ENCODE results near the gene MGAM2.

Gene MGAM2

GRCh38 chr7:142120524-142120923 lies 9.0 kb downstream of the MGAM2 start:
- no peak for DNase-seq (ENCODE audit: low read depth)

- DNase-seq (ENCODE audit: low read depth) = no peak
Observed at GRCh38 chr7:142123184-142123583, 11.7 kb downstream of the MGAM2 start.

- DNase-seq (ENCODE audit: low read depth) = no peak
Observed at GRCh38 chr7:142125256-142125955, 13.9 kb downstream of the MGAM2 start.

DNA sequence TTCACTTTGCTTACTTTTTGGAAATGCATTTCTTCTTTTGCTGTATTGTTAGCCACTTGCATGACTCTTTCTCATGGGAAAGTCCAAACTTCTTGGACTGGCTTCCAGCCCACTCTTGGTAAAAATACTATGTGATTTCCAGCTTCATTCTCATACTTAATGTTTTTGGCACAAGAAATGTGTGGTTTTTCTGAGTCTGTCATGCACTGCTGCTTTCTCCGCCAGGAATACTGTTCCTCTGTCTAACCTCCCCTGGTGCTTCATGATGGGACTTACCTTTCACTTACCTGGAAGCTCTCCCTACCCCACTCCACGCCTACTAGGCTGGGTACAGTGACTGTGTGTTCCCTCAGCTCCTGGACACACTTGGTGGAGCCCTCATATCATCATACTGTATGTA lies 18.7 kb downstream of the MGAM2 start:
- no peak for DNase-seq (ENCODE audit: low read depth)

DNA sequence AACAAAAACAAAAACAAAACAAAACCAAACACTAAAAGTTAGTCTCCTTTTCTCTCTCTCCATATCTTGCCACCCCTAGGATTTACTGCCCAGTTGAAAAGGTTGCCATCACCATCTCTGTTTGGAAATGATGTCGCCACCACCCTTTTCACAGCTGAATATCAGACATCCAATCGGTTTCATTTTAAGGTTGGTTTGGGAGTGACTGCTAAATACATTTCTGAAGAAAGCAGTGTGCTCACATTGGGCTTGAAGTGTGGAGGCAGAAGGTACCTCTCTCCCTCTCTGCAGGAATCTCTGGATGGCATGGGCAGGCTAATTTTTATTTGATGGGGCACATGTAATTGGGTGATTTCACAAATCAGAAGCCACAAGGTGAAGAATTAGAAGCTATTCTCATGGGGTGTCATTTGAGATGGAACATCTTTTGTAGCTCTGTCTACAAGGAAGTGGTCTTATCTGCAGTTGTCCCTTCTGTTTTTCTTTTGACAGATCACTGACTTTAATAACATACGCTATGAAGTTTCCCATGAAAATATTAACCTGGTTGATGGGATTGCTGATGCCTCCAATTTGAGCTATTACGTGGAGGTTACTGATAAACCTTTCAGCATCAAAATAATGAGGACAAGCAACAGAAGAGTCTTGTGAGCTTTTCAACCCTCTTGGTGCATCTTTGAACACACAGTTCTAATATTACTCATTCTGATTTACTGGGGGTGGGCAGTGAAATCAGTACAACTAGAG lies 20.1 kb downstream of the MGAM2 start:
- DNase-seq (ENCODE audit: low read depth) = no peak

- DNase-seq (ENCODE audit: low read depth) = no peak
Observed at GRCh38 chr7:142133731-142134148, 22.2 kb downstream of the MGAM2 start.

DNA sequence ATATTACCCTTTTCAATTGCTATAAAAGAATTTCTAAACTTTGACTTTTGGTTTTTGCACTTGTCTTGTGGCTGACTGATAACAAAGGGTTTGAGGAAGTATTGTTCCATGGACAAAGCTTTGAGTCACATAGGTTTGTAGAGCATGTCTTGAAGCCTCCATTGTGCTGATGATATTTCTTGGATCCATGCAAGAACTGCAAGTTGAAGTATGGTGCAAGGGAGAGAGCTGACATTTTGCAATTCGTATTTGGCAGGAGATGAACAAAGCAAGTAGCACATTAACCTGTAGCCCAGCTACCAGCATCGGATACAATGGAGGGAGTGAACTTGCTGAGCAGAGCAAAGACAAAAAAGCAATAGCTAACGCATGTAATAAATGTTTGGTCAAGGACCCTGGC lies 23.4 kb downstream of the MGAM2 start:
- DNase-seq (ENCODE audit: low read depth) = no peak

GRCh38 chr7:142138996-142139395 lies 27.5 kb downstream of the MGAM2 start:
- DNase-seq (ENCODE audit: low read depth) = no peak

DNA sequence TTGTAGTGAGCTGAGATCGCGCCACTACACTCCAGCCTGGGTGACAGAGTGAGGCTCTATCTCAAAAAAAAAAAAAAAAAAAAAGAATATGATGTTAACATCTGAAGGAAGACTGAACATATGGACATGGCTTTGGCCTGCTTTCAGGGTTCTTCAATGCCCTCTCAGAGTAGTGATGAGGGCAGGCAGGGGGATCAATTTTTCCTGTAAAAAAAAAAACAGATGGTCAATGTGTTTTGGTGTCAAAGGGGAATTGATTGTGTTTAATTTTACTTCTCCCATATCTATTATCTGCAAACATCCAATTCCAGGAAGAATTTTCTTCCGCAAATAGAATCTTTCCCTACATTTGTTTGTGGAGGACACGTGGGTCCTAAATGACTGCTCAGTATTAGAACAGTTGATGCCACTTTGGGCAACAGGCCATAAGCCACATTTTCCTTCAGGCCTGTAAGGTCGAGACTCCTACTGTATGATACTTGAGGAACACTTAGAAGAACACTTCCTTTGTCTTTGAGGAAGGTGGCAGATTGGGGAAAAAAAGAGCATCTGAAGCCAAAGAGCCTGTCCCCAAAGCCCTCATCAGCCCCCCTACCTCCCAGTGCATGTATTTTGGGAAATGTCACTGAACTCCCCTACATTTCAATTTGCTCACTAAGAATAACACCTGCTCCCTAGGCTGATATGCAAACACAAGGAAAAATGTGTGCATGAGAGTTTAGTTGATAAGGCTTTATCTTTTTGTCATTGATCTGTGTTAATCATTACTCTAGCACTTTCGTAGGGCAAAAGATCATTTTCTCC lies 28.3 kb downstream of the MGAM2 start:
- no peak for DNase-seq (ENCODE audit: low read depth)

- no peak for DNase-seq (ENCODE audit: low read depth)
Observed at GRCh38 chr7:142140401-142140959, 29.0 kb downstream of the MGAM2 start.

- DNase-seq (ENCODE audit: low read depth) = no peak
Observed at GRCh38 chr7:142142702-142143101, 31.2 kb downstream of the MGAM2 start.

- DNase-seq (ENCODE audit: low read depth) = no peak
Observed at GRCh38 chr7:142146124-142146523, 34.6 kb downstream of the MGAM2 start.

DNA sequence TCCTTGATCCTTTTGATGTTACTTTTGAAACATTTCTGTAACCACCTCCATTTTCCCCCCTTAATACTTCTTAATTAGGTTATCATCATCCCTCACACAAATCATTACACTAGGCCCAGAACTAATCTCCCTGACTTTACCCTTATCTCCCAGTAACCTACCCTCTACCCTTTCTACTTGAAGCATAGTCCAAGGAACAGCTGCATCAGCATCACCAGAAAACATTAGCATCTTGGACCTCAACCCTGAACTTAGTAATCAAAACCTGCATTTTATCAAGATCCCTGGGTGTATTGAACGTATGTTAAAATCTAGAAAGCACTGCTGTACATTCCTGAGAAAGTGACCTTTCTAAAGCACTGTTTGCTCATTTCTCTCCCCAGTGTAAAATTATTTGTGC lies 38.8 kb downstream of the MGAM2 start:
- DNase-seq (ENCODE audit: low read depth) = no peak

DNA sequence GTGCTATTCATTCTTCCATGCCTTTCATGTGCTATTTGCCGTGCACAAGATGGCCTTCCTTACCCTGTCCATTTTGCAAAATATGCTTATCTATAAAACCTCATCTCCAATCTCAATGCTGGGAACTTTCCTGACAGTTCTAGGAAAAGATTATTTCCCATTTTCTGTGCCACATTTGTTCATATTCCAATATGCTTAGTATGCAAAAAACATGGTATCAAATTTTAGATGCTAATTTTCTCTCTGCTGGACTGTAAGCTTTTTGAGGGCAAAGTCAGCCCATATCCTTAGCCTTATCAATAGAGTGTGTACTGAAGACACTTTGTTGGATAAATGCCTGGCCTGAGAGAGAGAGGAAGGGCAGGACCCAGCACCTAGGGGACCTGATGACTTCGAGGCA lies 39.4 kb downstream of the MGAM2 start:
- DNase-seq (ENCODE audit: low read depth) = no peak

GRCh38 chr7:142152076-142152475 lies 40.6 kb downstream of the MGAM2 start:
- no peak for DNase-seq (ENCODE audit: low read depth)

- no peak for DNase-seq (ENCODE audit: low read depth)
Observed at GRCh38 chr7:142153400-142153799, 41.9 kb downstream of the MGAM2 start.

DNA sequence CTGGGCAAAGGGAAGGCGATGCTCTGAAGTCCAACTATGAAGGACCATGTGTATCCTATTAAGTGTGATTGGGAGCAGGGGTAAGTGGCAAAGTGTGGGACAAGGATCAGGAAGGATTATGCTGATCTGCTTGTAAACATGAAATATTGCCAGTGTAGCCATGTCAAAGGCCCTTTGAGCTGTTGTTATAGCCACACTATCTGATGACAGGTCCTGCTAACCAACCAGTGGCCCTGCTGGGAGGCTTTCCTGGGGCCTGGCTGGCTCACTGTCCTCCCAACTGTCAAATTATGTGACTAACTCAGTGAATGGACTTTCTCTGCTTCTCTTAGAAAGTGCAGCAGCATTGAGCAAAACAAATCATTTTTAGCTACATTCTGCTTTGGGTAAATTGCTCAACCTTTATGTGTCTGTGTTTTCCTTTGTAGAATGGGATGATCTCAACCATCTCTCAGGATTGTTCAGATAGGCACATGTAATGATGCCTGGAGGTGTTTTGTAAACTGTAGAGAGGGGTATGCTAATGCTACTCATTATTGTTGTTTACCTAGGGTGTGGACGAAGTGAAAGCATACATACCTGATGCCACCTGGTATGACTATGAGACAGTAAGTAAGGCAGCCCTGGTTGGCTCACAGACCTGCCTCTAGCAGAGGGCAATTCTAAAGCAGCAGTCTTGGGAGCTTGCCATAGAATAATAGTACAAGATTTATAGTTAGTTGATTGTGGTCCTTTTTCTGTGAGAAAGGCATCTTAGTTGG lies 47.4 kb downstream of the MGAM2 start:
- no peak for DNase-seq (ENCODE audit: low read depth)

GRCh38 chr7:142161921-142162320 lies 50.4 kb downstream of the MGAM2 start:
- no peak for DNase-seq (ENCODE audit: low read depth)

- DNase-seq (ENCODE audit: low read depth) = no peak
Observed at GRCh38 chr7:142168746-142169145, 57.2 kb downstream of the MGAM2 start.

DNA sequence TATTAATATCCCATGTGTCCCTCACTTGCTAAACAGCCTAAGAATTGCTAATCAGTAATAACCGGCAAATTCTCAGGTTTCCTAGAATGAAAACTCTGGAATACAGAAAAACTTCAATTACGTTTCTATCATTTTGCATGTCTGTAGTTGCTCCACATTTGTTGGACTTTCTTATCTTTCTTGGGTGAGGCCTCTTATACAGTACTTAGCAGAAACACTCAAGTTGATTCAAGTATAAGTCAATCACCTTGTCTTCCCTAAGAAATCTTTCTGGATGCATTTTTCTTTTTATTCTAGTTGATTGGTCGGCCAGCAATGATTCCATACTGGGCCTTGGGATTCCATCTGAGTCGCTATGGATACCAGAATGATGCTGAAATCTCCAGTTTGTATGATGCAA lies 61.4 kb downstream of the MGAM2 start:
- DNase-seq (ENCODE audit: low read depth) = no peak

- no peak for DNase-seq (ENCODE audit: low read depth)
Observed at GRCh38 chr7:142174441-142174840, 62.9 kb downstream of the MGAM2 start.

DNA sequence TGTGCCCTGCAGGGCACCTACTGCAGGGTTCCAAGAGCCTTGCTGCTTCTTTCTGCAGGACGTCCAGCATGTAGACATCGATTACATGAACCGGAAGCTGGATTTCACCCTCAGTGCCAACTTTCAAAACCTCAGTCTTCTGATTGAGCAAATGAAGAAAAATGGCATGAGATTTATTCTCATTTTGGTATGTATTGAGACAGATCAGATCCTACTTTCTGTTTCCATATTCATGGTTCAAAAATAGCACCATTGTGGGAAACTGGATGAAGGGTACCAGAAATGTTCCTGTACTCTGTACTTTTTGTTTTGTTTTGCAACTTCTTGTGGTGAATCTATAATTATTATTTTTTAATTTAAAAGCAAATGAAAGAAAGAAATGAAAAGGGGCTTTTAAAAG lies 64.1 kb downstream of the MGAM2 start:
- DNase-seq (ENCODE audit: low read depth) = no peak
